GM12878 (cell line): ENCODE results near the gene SLC12A5. TPM values are rescaled to one million over a fixed set of nuclear protein-coding genes. Genes with fewer than 3 reads are reported as not detected.
"Not testable (repeated sequence)": the region's sequence is repeated elsewhere in the genome, so short reads cannot be mapped to it uniquely, and the experiment has no call there.

Source experiments
- ATAC-seq: fragments of 200-7000 bp; cut with Tn5 transposase; 3 replicates; pipeline ENCODE4 v1.9.1; 2020; ENCODE audit warnings: mild to moderate bottlenecking, moderate library complexity
- BruUV-seq: library from RNA; stranded (reverse); fragments of 400-500 nt; replicated peaks from 2 replicates; lab custom pipeline; 2021; lab: Mats Ljungman, UMichigan
- CTCF ChIA-PET: fragments of 300-600 bp; sonication (Branson Sonifier 250); formaldehyde crosslinking; extraction: SDS; loops from one replicate; lab custom pipeline; 2021; ENCODE audit warnings: inconsistent platforms; lab: Yijun Ruan, JAX
- POLR2A ChIA-PET: fragments of 350-600 bp; formaldehyde crosslinking; extraction: SDS; loops from one replicate; lab custom pipeline; 2021; ENCODE audit warnings: inconsistent platforms; lab: Charles Lee
- RAD21 ChIA-PET: fragments of 300-600 bp; sonication (Branson Sonifier 250); formaldehyde crosslinking; loops from one replicate; lab custom pipeline; 2023; ENCODE audit warnings: antibody characterized with exemption; ENCODE audit not compliant: unreplicated experiment; lab: Charles Lee
- SMC1A ChIA-PET: fragments of 300-600 bp; sonication (Branson Sonifier 250); formaldehyde crosslinking; loops from one replicate; lab custom pipeline; 2023; ENCODE audit not compliant: unreplicated experiment, uncharacterized antibody; lab: Charles Lee
- DNase-seq: peaks from one replicate; pipeline ENCODE4 v3.0.0-alpha.2; 2011; ENCODE audit warnings: low read depth, low spot score
- FAIRE-seq: peaks from 3 replicates; lab custom pipeline; 2011; peaks lifted over from hg19 to GRCh38; lab: Jason Lieb, UNC
- H2AFZ ChIP-seq: 2 replicates; pipeline ENCODE4 v1.6.0; 2011; ENCODE audit warnings: low read depth, low read length, control low read depth; ENCODE audit not compliant: control insufficient read depth
- H3K27ac ChIP-seq: 2 replicates; pipeline ENCODE4 v1.5.1; 2011; ENCODE audit warnings: control low read depth; ENCODE audit not compliant: control insufficient read depth, insufficient read depth
- H3K27me3 ChIP-seq, 2 experiments: replicated peaks in 1 of 2; 2 replicates each; pipeline versions ENCODE4 v1.6.0 to v1.6.1; 2011; ENCODE audit warnings: low read length in 1 of 2; ENCODE audit not compliant: control insufficient read depth in 2 of 2, insufficient read depth in 2 of 2
- H3K36me3 ChIP-seq, 2 experiments: 2 replicates each; pipeline ENCODE4 v1.5.1; 2011; ENCODE audit warnings: low read length in 1 of 2; ENCODE audit not compliant: control insufficient read depth in 2 of 2, insufficient read depth in 2 of 2
- H3K4me1 ChIP-seq: 2 replicates; pipeline ENCODE4 v1.6.1; 2011; ENCODE audit warnings: mild to moderate bottlenecking, low read length, moderate library complexity, mixed read lengths; ENCODE audit not compliant: control insufficient read depth, insufficient read depth
- H3K4me2 ChIP-seq: 2 replicates; pipeline ENCODE4 v1.6.0; 2011; ENCODE audit warnings: control low read depth; ENCODE audit not compliant: control insufficient read depth, insufficient read depth
- H3K4me3 ChIP-seq: fragments of 200-600 bp; sonication (generic); 2 replicates; pipeline ENCODE4 v1.5.1; 2016
- H3K79me2 ChIP-seq: 2 replicates; pipeline ENCODE4 v1.6.0; 2011; ENCODE audit warnings: low read length; ENCODE audit not compliant: control insufficient read depth, insufficient read depth
- H3K9ac ChIP-seq: 2 replicates; pipeline ENCODE4 v1.8.0; 2011; ENCODE audit warnings: low read length, control low read depth, mixed read lengths; ENCODE audit not compliant: control insufficient read depth, insufficient read depth
- H3K9me3 ChIP-seq: replicated peaks from 3 replicates; pipeline ENCODE4 v1.5.1; 2011; ENCODE audit warnings: mild to moderate bottlenecking, low read length; ENCODE audit not compliant: control insufficient read depth, insufficient read depth
- H4K20me1 ChIP-seq: 2 replicates; pipeline ENCODE4 v1.6.0; 2011; ENCODE audit not compliant: control insufficient read depth, insufficient read depth
- BHLHE40 ChIP-seq, 2 experiments: fragments of 450-650 bp in 1 of 2; IDR thresholded peaks; 2 replicates each; pipeline ENCODE4 v1.6.1; 2011 to 2017; ENCODE audit warnings: low read depth in 2 of 2, borderline replicate concordance in 1 of 2, improper control_type of control experiment in 1 of 2, low read length in 1 of 2, mild to moderate bottlenecking in 1 of 2
- HDGF ChIP-seq: fragments of 450-650 bp; IDR thresholded peaks from 2 replicates; pipeline ENCODE4 v1.6.1; 2016; ENCODE audit warnings: antibody characterized with exemption
- RAD21 ChIP-seq: IDR thresholded peaks from 2 replicates; pipeline ENCODE4 v1.6.1; 2011; ENCODE audit warnings: mild to moderate bottlenecking, low read depth, low read length, moderate library complexity; ENCODE audit not compliant: insufficient read depth
- RUNX3 ChIP-seq: IDR thresholded peaks from 2 replicates; pipeline ENCODE4 v1.6.1; 2012; ENCODE audit warnings: low read length, inconsistent platforms
- STAT3 ChIP-seq: IDR thresholded peaks from 2 replicates; pipeline ENCODE4 v1.6.1; 2011; ENCODE audit warnings: low read depth, low read length, improper control_type of control experiment
- TCF7 ChIP-seq: IDR thresholded peaks from 2 replicates; pipeline ENCODE4 v1.6.1; 2014; ENCODE audit warnings: antibody characterized with exemption, borderline replicate concordance
- ZBED1 ChIP-seq: IDR thresholded peaks from 2 replicates; pipeline ENCODE4 v1.6.1; 2016; ENCODE audit warnings: borderline replicate concordance
- ZNF384 ChIP-seq: IDR thresholded peaks from 2 replicates; pipeline ENCODE4 v1.6.1; 2012; ENCODE audit warnings: low read depth, mild to moderate bottlenecking, low read length, improper control_type of control experiment, borderline replicate concordance
- WGBS: methylation state at CpG from one replicate; pipeline ENCODE4 v1.1.6; 2016; ENCODE audit warnings: low lambda C conversion rate; ENCODE audit not compliant: insufficient replicate concordance, insufficient coverage; ENCODE audit errors: missing lambda C conversion rate; 5-methylcytosine and 5-hydroxymethylcytosine counted together
- in situ Hi-C: fragments of 300-500 bp; cut with MboI; formaldehyde crosslinking; loops from 9 replicates; pipeline ENCODE4 v1.14.3; 2018; ENCODE audit warnings: mixed read lengths
- intact Hi-C: fragments of 100-400 bp; cut with micrococcal nuclease; formaldehyde crosslinking; loops from one replicate; pipeline ENCODE4 v1.14.2; 2022; ENCODE audit not compliant: unreplicated experiment
- polyA plus RNA-seq, 11 experiments: library from polyadenylated mRNA; depleted of rRNA in 4 of 11; unstranded in 6 of 11; stranded (reverse) in 5 of 11; fragments of >200 nt; fragmentation: Nextera tagmentation in 4 of 11; fragmentation: Illumina TruSeq in 1 of 11; extraction: Ambion mirVana in 4 of 11; extraction: Trizol in 1 of 11; gene quantifications; 1 replicate in 1 of 11; 2 replicates in 10 of 11; pipeline versions ENCODE4 v1.2.1 to v1.2.3, GENCODE V29; 2011 to 2016; ENCODE audit warnings: inconsistent platforms in 2 of 11, missing spikeins in 2 of 11, low read depth in 1 of 11
- total RNA-seq, 4 experiments: library from RNA; depleted of rRNA in 3 of 4; stranded (reverse); fragments of >200 nt in 3 of 4; fragmentation: Illumina TruSeq in 1 of 4; extraction: Trizol in 1 of 4; gene quantifications; 2 replicates each; pipeline versions ENCODE4 v1.2.1 to v1.2.3, GENCODE V29; 2013 to 2021
- TF ChIP-seq, protein P1 (sequence below), 3 experiments: IDR thresholded peaks in 2 of 3; conservative IDR thresholded peaks in 1 of 3; 2 replicates each; pipeline ENCODE4 v1.5.1; 2011; ENCODE audit warnings: low read depth in 3 of 3, low read length in 3 of 3, mild to moderate bottlenecking in 3 of 3, control low read depth in 2 of 3, moderate library complexity in 2 of 3, inconsistent platforms in 1 of 3, mixed read lengths in 1 of 3; ENCODE audit not compliant: control insufficient read depth in 2 of 3, insufficient read depth in 1 of 3; ENCODE audit errors: extremely low read depth in 1 of 3
- TF ChIP-seq, protein P2 (sequence below): fragments of 450-650 bp; IDR thresholded peaks from 2 replicates; pipeline ENCODE4 v1.6.1; 2014; ENCODE audit warnings: mild to moderate bottlenecking

The SLC12A5 gene
- total and polyA plus RNA-seq, 10 of the 15 experiments (the other 5 are each of a cell fraction or from before 2014, with no cell fraction given) = 0.26 to 2.7 (median 1.2) TPM

DNA sequence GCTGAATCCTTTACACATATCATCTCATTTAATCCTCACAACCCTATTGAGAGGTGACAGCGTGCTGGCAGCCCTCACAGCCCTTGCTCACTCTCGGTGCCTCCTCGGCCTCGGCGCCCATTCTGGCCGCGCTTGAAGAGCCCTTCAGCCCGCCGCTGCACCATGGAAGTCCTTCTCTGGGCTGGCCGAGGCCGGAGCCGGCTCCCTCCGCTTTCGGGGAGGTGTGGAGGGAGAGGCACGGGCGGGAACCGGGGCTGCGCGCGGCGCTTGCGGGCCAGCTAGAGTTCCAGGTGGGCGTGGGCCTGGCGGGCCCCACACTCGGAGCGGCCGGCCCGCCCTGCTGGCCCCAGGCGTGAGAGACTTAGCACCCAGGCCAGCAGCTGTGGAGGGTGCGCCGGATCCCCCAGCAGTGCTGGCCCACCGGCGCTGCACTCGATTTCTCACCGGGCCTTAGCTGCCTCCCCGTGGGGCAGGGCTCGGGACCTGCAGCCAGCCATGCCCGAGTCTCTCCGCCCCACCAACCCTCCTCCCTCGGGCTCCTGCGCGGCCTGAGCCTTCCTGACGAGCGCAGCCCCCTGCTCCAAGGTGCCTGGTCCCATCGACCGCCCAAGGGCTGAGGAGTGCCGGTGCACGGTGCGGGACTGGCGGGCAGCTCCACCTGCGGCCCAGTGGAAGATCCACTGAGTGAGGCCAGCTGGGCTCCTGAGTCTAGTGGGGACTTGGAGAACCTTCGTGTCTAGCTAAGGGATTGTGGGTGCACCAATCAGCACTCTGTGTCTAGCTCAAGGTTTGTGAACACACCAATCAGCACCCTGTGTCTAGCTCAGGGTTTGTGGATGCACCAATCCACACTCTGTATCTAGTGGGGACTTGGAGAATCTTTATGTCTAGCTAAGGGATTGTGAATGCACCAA lies 62.9 kb downstream of the SLC12A5 start:
- H3K9me3 ChIP-seq, FAIRE-seq, POLR2A ChIA-PET, H2AFZ ChIP-seq, intact Hi-C loops, H3K4me3 ChIP-seq, RAD21 ChIA-PET, H3K27ac ChIP-seq, H3K9ac ChIP-seq, ATAC-seq, DNase-seq, H4K20me1 ChIP-seq, H3K36me3 ChIP-seq, BruUV-seq, H3K27me3 ChIP-seq, H3K4me2 ChIP-seq, H3K4me1 ChIP-seq, in situ Hi-C loops: not testable (repeated sequence)
- ChIA-PET CTCF (interaction anchor here (0.6 to 1.7 kb wide), 5 partner anchors 16 to 68 kb away, joined by 3 to 5 read pairs (median 4); no protein-coding TSS in a partner anchor), SMC1A (interaction anchor here (1.5 to 2.0 kb wide), 2 partner anchors 10 to 38 kb away, joined by 4 to 5 read pairs; no protein-coding TSS in a partner anchor)
- WGBS = 84% methylated on average over 52 of the region's 52 CpGs
- peaks cover 28% of the 10 kb centered on the region for H3K79me2 ChIP-seq

DNA sequence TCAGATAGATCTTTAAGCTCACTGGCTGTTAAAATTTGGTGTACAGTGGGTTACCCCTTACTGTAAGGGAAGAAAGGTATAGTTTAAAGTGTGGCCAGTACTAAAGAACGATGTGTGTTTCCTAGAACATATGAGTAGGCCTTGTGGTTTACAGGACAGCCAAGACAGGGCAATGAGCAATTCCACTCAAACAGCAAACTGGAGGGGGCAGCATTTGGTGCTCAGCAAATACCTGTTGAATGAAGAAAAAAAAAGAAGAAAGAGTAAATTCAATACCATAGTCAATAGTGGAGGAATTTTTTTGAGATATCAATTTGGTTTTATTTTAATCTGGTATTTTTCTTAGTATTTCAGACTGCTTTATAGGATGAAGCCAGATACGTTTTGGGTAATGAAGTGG lies 64.5 kb downstream of the SLC12A5 start:
- SMC1A ChIA-PET = interaction anchor here (1.5 kb wide), 1 partner anchor 9 kb away, joined by 4 read pairs; no protein-coding TSS in a partner anchor
- FAIRE-seq (no peak), ATAC-seq (no peak), DNase-seq (no peak)
- POLR2A ChIA-PET = no interaction called here
- Histone ChIP-seq H3K79me2 (peaks cover 12% of the 10 kb centered on the region), H3K36me3 (no peaks in the 10 kb centered on the region), H2AFZ (no peak overlapping the region), H3K4me3 (no peak overlapping the region), H3K9ac (no peak overlapping the region), H3K27me3 (no peaks in the 10 kb centered on the region), H3K9me3 (no peaks in the 10 kb centered on the region), H4K20me1 (no peaks in the 10 kb centered on the region), H3K4me1 (peaks cover 3% of the 10 kb centered on the region; the same call in 1 of the 2 replicates), H3K4me2 (no peak overlapping the region), H3K27ac (no peak overlapping the region)
- BruUV-seq = no TSS peak
- RAD21 ChIA-PET = no interaction called here
- intact Hi-C loops (no loop called here), in situ Hi-C loops (no loop called here)
- CTCF ChIA-PET = interaction anchor here (1.5 to 1.7 kb wide), 2 partner anchors 36 to 39 kb away, joined by 4 to 5 read pairs; no protein-coding TSS in a partner anchor
- 0% methylated on average over 2 of the region's 2 CpGs for WGBS
- TF ChIP-seq ZNF384 = no peak
- TF ChIP-seq RUNX3 = peak; percentile 29; the same call in 1 of the 2 replicates
- no peak for TF ChIP-seq HDGF
- 0 out of 2 replicates have a peak, but pooled peaks have one; percentile 10 for TF ChIP-seq RAD21
- TF ChIP-seq, protein P1, sequence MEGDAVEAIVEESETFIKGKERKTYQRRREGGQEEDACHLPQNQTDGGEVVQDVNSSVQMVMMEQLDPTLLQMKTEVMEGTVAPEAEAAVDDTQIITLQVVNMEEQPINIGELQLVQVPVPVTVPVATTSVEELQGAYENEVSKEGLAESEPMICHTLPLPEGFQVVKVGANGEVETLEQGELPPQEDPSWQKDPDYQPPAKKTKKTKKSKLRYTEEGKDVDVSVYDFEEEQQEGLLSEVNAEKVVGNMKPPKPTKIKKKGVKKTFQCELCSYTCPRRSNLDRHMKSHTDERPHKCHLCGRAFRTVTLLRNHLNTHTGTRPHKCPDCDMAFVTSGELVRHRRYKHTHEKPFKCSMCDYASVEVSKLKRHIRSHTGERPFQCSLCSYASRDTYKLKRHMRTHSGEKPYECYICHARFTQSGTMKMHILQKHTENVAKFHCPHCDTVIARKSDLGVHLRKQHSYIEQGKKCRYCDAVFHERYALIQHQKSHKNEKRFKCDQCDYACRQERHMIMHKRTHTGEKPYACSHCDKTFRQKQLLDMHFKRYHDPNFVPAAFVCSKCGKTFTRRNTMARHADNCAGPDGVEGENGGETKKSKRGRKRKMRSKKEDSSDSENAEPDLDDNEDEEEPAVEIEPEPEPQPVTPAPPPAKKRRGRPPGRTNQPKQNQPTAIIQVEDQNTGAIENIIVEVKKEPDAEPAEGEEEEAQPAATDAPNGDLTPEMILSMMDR (IDR thresholded peaks at IDR 0.05 in 2 of 3, conservative IDR thresholded peaks at IDR 0.05 in 1 of 3; ENCODE audit: control insufficient read depth in 2 of 3, extremely low read depth in 1 of 3, insufficient read depth in 1 of 3, low read depth in 3 of 3, low read length in 3 of 3) = peak in 1 of 3 experiments; percentile 5; a peak in 1 of 6 replicates
- no peak for TF ChIP-seq STAT3
- TF ChIP-seq TCF7 = no peak
- no peak for TF ChIP-seq ZBED1
- no peak for TF ChIP-seq BHLHE40 (IDR thresholded peaks at IDR 0.05; ENCODE audit: borderline replicate concordance in 1 of 2, low read depth in 2 of 2, low read length in 1 of 2)
- TF ChIP-seq, protein P2, sequence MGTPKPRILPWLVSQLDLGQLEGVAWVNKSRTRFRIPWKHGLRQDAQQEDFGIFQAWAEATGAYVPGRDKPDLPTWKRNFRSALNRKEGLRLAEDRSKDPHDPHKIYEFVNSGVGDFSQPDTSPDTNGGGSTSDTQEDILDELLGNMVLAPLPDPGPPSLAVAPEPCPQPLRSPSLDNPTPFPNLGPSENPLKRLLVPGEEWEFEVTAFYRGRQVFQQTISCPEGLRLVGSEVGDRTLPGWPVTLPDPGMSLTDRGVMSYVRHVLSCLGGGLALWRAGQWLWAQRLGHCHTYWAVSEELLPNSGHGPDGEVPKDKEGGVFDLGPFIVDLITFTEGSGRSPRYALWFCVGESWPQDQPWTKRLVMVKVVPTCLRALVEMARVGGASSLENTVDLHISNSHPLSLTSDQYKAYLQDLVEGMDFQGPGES = no peak
